ENCODE measurements around the gene TMEM72. TPM values are rescaled to one million over a fixed set of nuclear protein-coding genes. Genes with fewer than 3 reads are reported as not detected.

The TMEM72 gene
- total RNA-seq, 1 experiment from 2014 or later, result not detected

DNA sequence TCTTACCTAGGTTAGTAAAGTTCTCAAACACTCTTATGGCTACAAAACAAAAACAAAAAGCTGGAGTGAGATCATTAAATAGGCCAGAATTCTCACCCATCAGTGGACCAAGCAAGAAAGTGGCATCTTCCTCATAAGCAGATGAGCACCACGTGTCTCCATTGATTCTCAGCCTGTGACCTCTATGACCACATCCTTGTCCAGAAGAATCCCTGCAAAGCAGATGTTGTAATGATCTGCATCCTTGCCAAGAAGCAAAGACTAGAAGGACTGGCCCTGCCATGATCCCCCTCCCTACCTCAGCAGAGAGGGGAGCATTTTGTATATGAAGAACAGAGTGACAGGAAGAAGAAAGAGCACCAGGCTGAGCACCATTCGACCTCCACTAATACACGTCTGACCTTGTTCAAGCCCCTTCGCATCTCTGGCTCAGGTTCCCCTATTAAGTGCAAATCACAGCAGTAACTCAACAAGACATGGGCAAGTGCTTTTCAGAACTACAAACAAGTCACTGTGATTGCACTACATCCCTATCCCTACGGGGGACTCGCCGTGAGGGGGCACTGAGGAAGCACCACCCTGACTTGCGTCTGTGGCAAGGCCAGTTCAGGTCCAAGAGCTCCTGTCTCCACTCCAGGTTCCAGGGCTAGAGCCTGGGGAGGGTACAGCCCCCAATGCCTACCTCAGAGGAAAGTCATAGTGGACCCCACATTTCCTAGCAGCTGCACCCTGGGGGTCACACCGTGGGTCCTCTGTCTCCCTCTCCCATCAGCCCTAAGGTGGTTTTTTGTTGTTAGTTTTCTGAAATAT lies 26.3 kb downstream of the TMEM72 start:
- H3K36me3 Mint-ChIP-seq (ENCODE audit: insufficient read depth, unreplicated experiment), result no peaks in the 10 kb centered on the region
- no peaks in the 10 kb centered on the region for H3K36me3 ChIP-seq (ENCODE audit: control insufficient read depth, insufficient read depth, low read length)
- no peaks in the 10 kb centered on the region for H3K27me3 Mint-ChIP-seq (ENCODE audit: insufficient read depth, unreplicated experiment)
- CTCF ChIA-PET, result interaction anchor here (0.6 kb wide), 1 partner anchor 9 kb away, joined by 3 read pairs; no protein-coding TSS in a partner anchor
- peaks cover 28% of the 10 kb centered on the region for H3K4me1 ChIP-seq
- no peak overlapping the region for H3K27ac Mint-ChIP-seq (ENCODE audit: unreplicated experiment)
- peaks cover 13% of the 10 kb centered on the region for H3K9me3 Mint-ChIP-seq (ENCODE audit: unreplicated experiment)
- TF ChIP-seq, protein P1, sequence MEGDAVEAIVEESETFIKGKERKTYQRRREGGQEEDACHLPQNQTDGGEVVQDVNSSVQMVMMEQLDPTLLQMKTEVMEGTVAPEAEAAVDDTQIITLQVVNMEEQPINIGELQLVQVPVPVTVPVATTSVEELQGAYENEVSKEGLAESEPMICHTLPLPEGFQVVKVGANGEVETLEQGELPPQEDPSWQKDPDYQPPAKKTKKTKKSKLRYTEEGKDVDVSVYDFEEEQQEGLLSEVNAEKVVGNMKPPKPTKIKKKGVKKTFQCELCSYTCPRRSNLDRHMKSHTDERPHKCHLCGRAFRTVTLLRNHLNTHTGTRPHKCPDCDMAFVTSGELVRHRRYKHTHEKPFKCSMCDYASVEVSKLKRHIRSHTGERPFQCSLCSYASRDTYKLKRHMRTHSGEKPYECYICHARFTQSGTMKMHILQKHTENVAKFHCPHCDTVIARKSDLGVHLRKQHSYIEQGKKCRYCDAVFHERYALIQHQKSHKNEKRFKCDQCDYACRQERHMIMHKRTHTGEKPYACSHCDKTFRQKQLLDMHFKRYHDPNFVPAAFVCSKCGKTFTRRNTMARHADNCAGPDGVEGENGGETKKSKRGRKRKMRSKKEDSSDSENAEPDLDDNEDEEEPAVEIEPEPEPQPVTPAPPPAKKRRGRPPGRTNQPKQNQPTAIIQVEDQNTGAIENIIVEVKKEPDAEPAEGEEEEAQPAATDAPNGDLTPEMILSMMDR (IDR thresholded peaks at IDR 0.05; ENCODE audit: insufficient read depth in 1 of 2, low read depth in 1 of 2, low read length in 1 of 2, severe bottlenecking in 1 of 2, unreplicated experiment in 1 of 2), result no peak
- BruUV-seq (replicated peaks), result no TSS peak
- no peaks in the 10 kb centered on the region for H3K9me3 ChIP-seq
- H3K4me1 Mint-ChIP-seq (ENCODE audit: low read depth, unreplicated experiment), result peaks cover 20% of the 10 kb centered on the region
- POLR2A ChIA-PET, result no interaction called here
- no peak overlapping the region for H3K4me3 ChIP-seq (ENCODE audit: low read depth, low read length)
- peak in 1 of 2 experiments; percentile 13 for DNase-seq
- H3K27me3 ChIP-seq (replicated peaks; ENCODE audit: control insufficient read depth, insufficient read depth, low read length), result no peaks in the 10 kb centered on the region
- no peak overlapping the region for H3K4me3 Mint-ChIP-seq (ENCODE audit: unreplicated experiment)
- intact Hi-C loops (cut with micrococcal nuclease; ENCODE audit: unreplicated experiment), result no loop called here

DNA sequence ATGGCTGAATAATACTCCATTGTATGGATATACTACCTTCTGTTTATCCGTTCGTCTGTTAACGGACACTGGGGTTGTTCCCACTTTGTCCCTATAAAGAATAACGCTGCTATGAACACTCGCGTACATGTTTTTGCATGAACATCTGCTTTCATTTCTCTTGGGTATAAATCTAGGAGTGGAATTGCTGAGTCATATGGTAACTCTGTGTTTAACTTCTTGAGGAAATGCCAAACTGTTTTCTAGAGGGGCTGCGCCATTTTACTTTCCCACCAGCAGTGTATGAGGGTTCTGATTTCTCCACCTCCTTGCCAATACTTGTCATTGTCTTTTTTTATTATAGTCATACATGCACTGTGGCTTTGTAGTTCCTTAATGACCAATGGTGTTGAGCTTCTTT lies 27.8 kb downstream of the TMEM72 start:
- Mint-ChIP-seq H3K36me3 (ENCODE audit: insufficient read depth, unreplicated experiment) (no peaks in the 10 kb centered on the region), H3K4me1 (ENCODE audit: low read depth, unreplicated experiment) (peaks cover 18% of the 10 kb centered on the region), H3K27me3 (ENCODE audit: insufficient read depth, unreplicated experiment) (no peaks in the 10 kb centered on the region), H3K27ac (ENCODE audit: unreplicated experiment) (no peak overlapping the region), H3K9me3 (ENCODE audit: unreplicated experiment) (peaks cover 24% of the 10 kb centered on the region), H3K4me3 (ENCODE audit: unreplicated experiment) (no peak overlapping the region)
- Histone ChIP-seq H3K9me3 (peaks cover 6% of the 10 kb centered on the region), H3K27me3 (replicated peaks; ENCODE audit: control insufficient read depth, insufficient read depth, low read length) (no peaks in the 10 kb centered on the region), H3K36me3 (ENCODE audit: control insufficient read depth, insufficient read depth, low read length) (no peaks in the 10 kb centered on the region), H3K4me3 (ENCODE audit: low read depth, low read length) (no peak overlapping the region), H3K4me1 (peaks cover 13% of the 10 kb centered on the region)
- DNase-seq, result no peak
- CTCF ChIA-PET, result no interaction called here
- TF ChIP-seq, protein P1 (IDR thresholded peaks at IDR 0.05; ENCODE audit: insufficient read depth in 1 of 2, low read depth in 1 of 2, low read length in 1 of 2, severe bottlenecking in 1 of 2, unreplicated experiment in 1 of 2), result no peak
- no TSS peak for BruUV-seq (replicated peaks)
- POLR2A ChIA-PET, result no interaction called here
- intact Hi-C loops (cut with micrococcal nuclease; ENCODE audit: unreplicated experiment), result no loop called here

DNA sequence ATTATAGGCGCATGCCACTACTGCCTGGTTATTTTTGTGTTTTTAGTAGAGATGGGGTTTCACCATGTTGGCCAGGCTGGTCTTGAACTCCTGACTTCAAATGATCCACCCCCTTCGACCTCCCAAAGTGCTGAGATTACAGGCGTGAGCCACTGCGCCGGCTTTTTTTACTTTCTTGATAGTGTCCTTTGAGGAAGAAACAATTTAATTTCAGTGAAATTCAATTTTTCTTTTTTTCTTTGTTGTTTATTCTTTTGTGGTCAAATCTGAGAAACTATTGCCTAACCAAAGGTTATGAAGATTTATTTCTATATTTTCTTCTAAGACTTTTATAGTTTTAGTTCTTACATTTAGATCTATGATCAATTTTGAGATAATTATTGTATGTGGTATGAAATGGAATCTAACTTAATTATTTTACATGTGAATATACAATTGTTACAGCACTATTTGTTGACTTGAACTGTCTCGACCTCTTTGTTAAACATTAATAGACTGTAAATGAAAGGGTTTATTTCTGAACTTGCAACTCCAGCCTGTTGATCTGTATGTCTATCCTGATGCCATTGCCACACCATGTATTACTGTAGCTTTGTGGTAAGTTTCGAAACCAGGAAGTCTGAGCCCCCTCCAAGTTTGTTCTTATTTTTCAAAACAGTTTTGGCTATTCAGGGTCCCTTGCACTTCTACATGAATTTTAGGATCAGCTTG lies 28.7 kb downstream of the TMEM72 start:
- no peak overlapping the region for H3K27ac Mint-ChIP-seq (ENCODE audit: unreplicated experiment)
- no TSS peak for BruUV-seq (replicated peaks)
- H3K4me3 Mint-ChIP-seq (ENCODE audit: unreplicated experiment), result no peak overlapping the region
- peaks cover 12% of the 10 kb centered on the region for H3K4me1 Mint-ChIP-seq (ENCODE audit: low read depth, unreplicated experiment)
- no peaks in the 10 kb centered on the region for H3K27me3 Mint-ChIP-seq (ENCODE audit: insufficient read depth, unreplicated experiment)
- peaks cover 10% of the 10 kb centered on the region; the same call in 1 of the 2 replicates for H3K4me1 ChIP-seq
- CTCF ChIA-PET, result interaction anchor here (0.7 kb wide), 1 partner anchor 54 kb away, joined by 6 read pairs; no protein-coding TSS in a partner anchor
- peak; percentile 12 to 48 for DNase-seq
- TF ChIP-seq, protein P1 (IDR thresholded peaks at IDR 0.05; ENCODE audit: insufficient read depth in 1 of 2, low read depth in 1 of 2, low read length in 1 of 2, severe bottlenecking in 1 of 2, unreplicated experiment in 1 of 2), result no peak
- H3K36me3 ChIP-seq (ENCODE audit: control insufficient read depth, insufficient read depth, low read length), result no peaks in the 10 kb centered on the region
- intact Hi-C loops (cut with micrococcal nuclease; ENCODE audit: unreplicated experiment), result loop anchor here (1.0 kb wide), 1 partner anchor 12 kb away; no protein-coding TSS in a partner anchor
- H3K9me3 ChIP-seq, result peaks cover 13% of the 10 kb centered on the region
- H3K4me3 ChIP-seq (ENCODE audit: low read depth, low read length), result no peak overlapping the region
- POLR2A ChIA-PET, result no interaction called here
- H3K27me3 ChIP-seq (replicated peaks; ENCODE audit: control insufficient read depth, insufficient read depth, low read length), result no peaks in the 10 kb centered on the region
- peaks cover 33% of the 10 kb centered on the region for H3K9me3 Mint-ChIP-seq (ENCODE audit: unreplicated experiment)
- H3K36me3 Mint-ChIP-seq (ENCODE audit: insufficient read depth, unreplicated experiment), result no peaks in the 10 kb centered on the region
